ENCODE results near the gene MLN.

The MLN gene

DNA sequence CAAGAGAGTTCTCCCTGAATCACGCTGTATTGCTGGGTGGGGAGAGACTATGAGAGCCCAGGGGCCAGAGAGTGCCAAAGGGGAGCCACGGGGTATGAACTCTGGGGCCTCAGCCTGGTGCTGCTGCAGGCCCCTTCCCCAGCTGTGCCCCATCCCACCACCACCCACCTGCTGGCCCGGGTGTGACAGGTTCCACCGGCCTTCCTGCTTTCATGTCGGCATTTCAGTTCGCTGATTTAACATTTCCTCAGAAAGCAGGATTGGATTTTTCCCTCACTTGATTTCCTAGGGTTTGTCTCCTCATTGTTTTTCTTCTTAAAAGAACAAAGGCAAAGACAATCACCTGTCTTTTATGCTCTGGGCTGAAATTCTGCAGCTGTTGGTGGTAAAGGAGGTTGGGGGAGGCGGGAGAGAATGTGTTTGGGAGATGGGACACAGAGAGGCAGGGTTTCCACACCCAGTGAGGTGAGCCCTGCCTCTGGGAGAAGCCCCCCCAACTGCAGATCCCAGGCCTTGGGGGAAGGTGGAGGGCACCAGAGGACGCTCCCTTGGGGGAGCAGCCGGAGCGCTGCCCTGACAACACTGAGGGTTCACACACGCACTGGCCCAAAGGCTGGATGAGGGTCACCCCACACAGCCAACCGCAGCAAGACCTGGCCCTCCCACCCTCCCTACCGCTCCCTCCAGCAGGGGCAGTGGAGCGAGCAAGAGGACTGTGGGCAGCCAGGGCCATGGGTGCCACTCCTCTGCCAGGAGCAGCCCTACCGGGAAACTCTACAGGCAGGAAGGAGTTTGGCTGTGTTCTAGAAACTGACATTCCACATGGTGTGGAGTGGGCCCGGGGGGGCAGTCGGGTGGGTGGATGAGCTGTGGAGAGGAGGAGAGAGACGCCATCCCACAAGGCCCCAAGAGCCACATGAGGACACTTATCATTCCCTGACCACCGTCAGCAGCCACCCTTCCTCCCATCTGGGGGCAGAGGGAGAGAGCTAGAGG is 10.5 kb upstream of the MLN start:
- DNase-seq, result no peak

DNA sequence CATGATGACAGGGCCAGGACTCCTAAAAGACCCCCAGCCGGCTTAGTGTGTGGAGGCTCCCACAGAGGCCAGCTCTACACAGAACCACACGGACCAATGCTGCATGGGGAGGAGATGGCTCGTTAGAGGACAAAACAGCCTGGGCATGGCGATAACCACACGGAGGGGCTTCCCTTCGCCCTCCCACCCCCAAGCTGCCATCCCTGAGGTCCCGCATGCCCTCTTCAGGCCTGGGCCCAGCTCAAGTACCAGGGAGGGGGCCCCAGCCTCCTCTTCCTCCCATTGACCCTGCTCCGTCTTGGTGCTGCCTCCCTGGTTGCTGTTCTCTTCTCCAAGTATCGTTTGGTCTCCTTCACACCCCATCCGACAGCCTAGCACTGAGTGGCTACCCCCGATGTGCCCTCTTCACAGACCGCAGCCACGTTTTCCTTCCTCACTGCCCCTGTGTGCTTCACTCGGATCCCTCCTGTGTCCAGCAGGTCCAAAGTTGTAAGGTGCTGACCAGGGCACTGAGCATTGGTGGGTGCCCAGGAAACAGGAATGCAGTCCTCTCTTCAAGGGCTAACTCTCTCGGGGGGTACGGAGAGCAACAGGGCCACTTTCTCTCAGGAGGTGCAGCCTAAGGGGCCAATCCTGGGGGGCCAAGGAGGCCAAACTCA is 9.6 kb upstream of the MLN start:
- no peak for DNase-seq

DNA sequence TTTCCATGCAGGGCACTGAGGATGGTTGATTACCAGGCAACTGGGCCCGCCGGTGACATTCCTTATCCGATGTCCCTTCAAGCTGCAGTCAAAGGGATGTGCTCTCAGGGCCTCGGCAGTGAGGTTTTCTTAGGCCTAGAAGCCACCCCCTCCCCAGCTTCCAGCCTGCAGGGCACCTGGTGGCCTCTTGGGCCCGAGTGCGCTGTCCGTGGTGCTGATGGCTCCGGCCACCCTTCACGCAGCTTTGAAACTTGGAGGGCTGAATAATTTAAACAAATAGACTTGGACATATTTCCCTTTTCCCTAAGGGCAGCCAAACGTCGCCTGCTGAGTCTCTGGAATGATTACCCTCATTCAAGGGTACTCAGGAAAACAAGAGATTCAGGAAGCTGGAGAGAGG is 8.9 kb upstream of the MLN start:
- peak; percentile 59 for DNase-seq

DNA sequence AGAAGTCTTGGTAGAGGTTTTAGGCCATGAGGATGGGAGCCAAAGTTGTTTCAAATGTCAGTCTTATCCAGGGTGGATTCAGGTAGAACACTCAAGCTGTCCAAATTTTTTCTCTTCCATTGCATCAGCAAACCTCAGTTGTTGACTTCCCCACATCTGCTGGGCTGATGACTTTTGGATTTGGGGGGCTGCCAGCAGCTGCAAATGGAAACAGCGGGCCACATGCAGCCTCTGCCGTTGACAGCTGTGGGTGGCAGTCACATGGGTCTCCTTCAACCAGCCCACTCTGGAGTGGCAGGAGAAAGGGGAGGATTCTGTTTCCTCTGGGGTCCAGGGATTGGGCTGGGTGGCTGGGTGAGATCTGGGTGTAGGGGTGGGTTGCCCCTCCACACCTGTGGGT is 5.8 kb upstream of the MLN start:
- DNase-seq, result no peak

DNA sequence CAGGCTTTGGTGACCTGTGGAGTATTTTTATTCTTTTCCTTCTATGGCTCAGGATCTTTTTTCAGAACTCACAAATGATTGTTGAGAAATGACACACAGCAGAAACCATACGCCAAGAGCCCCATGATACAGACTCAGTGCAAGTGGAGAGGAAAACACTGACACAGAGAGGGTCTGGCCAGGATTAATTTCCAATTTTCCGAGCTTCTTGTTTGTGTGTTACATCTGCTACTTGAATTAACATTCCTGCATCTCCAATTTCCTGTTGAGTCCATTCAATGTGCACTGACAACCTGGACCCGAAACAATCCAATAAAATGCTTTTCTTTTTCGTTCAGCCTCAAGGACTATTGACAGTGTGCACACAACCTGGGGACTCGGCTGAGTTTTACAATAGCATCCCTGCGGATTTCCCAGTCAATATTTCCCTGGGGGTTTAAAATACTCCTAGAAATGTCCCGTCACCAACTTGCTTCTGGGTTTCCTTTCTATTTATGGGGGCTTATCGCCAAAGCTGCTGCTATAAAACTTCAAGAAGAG is 4.9 kb upstream of the MLN start:
- DNase-seq, result no peak

DNA sequence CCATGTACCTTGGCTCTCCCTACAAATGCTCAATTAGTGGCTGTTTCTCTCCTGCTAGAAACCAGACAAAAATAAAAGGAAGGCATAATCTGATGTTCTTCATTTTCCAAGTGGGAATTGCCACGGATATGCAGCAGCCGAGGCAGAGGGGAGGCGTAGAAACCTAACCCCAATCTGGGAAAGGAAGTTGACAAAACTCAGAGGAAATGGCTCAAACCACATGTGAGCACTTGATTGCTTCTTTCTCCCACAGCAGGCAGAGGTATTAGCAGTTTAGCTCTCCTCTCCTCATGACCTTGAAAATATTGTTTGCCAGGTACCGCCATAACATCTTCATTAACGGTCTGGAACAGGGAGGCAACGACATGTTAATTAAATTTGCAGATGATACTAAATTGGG is 3.8 kb upstream of the MLN start:
- no peak for DNase-seq

DNA sequence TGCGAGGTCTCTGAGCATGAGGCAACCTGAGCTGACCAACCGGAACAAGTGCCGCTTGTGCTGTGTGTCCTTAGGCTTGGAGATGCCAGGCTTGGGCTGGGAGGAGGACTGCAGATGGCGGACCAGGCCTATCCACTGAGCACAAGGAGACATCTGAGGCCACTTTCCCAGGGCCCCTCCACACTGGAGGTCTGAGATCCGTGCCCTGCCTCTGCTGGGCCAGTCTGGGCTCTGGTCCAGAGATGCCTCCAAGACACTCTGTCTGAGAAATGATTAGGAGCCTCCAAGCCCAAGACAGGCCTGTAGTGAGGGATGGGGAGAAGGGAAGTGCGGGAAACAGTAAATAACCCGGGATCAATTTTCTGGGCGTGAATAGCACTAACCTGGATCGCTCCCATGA is 3.0 kb upstream of the MLN start:
- DNase-seq, result no peak

DNA sequence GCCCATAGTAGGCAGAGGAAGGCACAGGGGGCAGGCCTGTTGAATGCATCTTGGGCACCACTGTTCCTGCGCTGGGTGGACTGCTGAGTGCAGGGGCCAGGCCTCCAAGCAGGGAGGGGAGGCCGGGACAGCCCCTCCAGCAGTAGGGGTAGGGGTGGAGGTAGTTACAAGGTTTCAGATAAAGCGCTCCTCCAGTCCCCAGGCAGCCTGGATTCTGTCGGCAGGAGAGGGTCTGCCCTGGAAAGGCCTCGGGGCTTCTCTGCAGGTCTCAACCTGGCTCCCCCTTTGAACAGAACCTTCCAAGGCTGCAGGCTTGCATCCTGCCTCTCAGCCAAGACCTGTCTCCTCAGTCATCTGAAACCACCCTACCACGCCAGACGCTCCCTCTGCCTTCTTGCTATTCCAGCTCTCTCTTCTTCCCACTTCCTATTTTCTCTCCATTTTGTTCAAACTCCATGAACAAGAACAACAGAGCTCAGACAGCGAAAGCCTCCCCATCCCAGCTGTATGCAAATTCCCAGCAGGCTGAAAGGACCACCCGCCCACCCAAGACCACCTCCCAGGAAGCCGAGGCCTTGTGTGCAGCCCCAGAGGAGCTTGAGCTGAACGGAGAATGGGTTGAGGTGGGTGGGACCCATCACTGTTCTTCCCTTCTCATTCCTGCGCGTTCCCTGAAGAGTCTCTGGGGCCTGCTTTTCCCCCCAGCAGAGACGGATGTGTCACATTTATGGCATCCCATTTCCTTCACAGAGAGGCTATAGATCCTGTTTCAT is 1.4 kb downstream of the MLN start:
- DNase-seq, result no peak

DNA sequence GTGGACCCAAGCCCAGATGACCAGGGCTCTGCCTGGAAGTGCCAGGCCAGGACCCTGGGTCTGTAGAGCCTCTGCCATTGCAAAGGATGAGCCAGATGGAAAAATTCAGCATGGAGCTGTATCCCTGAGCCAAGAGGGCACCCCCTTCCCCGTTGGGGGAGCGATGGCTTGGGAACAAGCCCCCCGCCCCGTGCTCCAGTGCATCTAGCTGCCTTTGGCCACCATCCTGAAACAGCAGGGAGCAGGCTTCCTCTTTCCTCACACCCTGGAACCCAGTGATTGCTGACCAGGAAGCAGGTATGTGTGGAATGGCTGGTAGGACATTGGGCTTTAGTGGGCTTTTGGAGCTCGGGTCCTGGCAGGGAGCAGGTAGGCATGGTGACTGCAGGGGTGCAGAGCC is 2.2 kb downstream of the MLN start:
- no peak for DNase-seq

DNA sequence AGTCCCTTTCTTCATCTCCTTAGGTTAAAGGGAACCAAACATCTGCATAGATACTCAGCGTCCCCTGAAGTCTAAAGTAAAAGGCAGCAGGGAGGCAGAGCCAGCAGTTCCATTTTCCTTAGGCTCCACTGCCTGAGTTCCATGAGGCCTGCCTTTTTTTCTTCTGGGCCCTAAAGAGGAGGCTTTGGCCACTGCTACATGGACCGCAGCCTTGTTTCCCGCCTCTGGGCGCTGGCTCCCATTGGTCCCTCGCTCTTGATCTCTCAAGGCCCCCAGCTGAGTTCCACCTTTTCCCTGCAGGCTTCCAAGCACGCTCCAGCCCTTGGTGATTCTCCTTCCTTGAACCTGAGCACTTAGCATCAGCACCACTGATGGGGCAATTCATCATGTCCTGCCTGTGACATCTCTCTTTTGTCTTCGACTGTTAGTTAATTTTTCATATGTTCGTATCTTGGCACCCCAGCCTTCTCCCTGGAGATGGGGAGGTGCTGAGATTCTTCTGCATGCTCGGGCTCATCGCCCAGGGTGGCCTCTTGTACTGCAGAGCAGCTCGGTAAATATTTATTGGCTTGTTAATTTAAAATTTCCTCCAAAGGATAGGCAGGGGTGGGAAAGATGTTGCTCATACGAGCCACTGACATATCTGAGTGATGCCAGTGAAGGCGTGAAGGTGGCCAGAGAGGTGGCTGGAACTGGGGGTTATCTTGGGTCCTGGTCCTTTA is 3.4 kb downstream of the MLN start:
- DNase-seq, result no peak

DNA sequence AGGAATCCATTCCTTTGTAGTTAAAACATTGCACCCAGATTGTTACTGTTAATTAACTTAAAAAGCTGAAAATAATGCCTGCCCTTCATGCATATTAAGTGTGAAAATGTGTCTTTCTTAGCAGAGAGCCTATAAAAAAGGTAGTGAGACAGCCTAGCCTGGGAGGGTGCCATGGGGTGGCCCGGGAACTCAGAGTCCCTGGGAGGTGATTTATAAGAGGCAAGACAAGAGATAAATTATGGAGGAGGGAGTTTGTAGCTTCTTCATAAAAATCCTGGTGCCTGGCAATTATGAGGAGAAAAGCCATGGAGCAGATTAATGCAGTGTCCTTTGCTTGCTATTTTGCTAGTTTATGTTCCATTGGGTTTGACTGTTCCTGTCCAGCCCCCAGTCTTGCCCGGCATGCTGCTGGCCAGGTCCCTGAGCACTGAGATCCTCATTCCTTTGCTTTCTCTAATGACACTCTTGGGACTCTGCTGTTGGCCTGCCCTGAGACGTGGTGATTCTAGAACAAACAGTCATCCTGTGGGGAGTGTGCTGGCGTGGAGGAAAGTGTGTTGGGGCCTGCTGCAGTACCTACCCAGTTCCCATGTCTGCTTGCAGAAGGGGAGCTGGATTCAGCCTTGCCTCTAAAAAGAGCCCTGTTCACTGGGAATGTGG is 4.2 kb downstream of the MLN start:
- no peak for DNase-seq

DNA sequence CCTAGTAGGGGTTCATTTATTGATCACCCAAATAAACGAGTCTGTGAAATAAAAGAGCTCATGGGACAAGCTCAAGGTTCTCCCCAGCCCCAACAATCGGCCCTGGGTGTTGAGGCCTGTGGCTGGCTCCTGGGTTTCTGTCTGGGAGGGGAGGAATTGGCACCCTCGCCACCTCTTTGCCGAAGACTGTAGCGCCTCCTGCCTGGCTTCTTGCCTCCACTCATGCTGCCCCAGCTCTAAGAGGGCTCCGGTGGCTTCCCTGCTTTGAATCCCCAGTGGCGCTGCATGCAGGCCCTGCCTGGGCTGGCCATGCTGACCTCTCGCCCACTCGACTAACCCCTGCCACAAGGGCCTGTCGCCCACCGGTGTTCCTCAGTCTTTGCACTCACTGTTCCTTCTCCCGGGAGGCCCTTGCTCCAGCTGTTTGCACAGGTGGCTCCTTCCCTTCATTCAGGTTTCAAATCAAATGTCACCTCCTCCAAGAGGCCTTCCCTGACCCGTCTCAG is 5.4 kb downstream of the MLN start:
- DNase-seq, result no peak

DNA sequence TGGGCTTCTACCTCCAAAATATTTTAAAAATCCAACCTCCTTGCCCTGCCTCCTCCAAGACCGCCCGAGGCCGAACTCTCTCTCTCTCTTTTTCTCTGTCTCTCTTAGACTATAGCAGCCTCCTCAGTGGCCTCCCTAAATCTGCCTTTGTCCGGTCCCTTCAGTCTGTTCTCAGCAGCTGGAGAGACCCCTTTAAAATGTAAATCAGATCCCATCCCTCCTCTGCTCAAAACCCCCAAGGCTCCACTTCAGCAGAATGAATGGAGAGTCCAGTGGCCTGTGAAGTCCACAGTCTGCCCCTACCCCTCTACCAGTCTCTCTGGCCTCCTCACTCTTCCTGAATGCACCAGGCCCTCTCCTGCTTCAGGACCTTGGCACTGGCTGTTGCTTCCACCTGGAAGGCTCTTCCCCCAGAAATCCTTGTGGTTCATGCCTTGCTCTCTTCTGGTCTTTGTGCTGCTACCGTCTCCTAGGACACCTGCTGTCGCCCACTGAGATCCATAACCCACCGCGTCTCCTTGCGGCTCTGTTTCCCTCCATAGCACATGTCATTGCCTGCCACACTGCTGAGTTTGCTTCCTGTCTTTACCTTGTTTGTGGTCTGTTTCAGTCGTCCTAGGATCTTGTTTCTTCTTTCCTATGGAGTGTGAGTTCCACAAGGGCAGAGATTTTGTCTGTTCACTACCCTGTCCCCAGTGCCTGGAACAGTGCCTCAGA is 6.0 kb downstream of the MLN start:
- no peak for DNase-seq

DNA sequence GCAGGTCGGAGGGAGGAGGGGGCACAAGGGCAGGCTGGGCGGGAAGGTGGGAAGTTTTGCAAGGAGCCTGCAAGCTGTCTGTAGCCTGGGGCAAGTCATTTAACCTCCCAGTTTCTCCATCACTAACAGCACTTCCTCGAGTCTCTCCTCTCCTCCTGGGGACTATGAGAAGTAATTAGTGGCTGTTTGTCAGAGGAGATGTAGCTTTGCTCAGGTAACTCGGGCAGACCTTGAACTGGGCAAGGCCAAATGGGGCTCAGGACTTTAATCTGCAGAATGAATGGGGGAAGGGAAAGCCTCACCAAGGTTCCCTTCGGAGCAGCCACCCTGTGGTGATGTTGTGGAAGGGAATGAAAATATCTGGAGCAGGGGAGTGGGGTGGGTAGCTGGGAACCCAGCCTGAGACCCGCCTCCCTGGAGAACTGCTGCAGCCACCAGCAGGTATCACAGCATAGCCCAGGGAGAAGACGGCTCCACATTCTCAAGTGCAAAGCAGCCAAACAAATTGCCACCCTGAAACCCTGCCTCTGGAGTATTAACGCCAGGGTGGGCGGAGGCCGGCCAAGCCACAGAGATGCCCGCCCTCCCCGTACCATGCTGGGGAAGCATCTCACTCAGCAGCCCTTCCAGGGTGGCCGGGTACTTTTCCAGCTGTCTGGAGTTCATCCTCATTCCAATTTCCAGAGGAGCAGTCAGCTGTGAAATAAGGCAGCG is 8.7 kb downstream of the MLN start:
- peak; percentile 61 for DNase-seq

DNA sequence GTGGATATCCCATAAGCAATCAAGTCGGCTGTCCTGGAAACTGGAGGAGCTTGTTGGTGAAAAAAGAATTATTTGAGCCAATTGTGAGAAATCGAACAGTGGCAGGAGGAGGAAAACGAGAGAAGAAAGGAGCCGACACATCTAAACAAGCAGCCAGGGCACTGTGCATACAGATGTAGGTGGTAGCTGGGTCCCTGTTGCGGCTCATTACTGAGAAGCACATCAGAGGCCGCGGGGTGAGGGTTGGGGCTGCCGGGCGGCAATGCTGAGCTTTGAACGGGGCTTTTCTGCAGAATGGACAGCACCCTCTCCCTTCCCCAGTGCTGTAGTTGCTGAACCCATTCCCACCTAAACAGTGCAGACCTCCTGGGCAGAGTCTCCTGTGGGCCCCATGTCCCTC is 10.8 kb downstream of the MLN start:
- no peak for DNase-seq

DNA sequence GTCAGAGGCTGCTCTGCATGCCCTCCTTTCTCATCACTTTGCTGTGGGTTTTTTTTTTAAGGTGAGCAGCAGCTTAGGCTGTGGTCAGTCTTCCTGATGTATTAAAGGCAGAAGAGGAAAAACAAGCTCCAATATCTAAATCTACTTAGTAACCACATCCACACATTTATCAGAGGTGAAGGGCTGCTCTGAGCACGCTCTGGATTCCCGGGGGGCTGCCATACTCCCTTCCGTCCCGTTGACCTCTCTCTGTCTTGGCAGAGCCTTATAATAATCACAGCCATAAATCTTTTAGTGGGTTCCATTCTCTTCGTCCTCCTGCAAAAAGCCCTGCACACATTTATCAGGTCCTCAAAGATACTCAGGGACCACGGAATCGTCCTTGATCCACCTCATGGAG is 12.2 kb downstream of the MLN start:
- DNase-seq, result no peak

DNA sequence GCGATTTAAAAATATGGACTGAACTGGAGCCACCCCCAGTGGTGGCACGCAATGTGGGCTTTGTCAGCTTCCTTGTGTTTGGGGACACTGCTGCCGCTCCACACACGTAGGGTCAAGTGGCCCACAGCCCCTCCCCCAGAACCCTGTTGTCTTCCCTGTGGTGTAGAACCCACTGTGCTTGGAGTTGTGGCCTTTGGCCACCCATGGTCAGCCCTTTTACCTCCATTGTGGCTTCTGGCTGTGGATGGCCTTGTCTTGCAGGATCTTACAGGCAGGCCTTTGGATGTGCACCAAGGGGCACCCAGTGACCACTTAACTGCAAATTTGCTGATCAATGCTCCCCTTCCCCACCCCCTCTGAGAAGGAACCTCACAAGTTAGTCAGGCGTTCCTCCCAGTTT is 12.9 kb downstream of the MLN start:
- DNase-seq, result no peak

DNA sequence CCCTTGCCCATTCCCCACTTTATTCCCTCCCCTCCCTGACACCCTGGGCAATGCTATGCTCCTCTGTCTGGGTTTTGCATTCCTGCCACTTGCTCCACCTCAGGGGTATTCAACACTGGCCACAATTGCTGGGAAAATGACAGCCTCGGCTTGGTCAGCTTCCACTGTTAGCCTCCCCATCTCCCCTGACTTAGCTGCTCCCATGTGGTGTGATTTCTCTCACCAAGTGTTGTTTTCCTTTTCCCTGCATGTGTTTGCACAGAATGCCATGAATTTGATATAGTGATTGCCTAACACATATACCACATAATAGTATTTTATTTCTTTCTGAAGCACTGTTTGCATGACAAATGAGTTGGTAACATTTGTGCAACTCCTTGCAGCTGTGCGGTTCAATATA is 13.4 kb downstream of the MLN start:
- no peak for DNase-seq

DNA sequence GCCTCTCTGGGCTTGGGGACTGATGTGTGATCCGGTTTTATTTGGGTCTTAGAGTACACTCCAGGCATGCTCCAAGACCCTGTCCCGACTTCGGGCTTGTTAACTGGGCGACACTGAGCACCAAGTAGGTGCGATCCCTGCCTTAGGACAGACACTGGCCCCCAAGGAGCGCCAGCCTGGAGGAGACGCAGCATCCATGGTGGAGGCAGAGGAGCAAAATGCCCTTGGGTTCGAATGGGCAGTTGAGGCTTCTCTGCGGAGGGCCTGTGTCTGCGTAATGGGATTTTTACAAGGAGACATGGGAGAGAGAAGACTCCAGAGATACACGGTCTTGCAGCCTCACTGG is 14.3 kb downstream of the MLN start:
- DNase-seq, result no peak

DNA sequence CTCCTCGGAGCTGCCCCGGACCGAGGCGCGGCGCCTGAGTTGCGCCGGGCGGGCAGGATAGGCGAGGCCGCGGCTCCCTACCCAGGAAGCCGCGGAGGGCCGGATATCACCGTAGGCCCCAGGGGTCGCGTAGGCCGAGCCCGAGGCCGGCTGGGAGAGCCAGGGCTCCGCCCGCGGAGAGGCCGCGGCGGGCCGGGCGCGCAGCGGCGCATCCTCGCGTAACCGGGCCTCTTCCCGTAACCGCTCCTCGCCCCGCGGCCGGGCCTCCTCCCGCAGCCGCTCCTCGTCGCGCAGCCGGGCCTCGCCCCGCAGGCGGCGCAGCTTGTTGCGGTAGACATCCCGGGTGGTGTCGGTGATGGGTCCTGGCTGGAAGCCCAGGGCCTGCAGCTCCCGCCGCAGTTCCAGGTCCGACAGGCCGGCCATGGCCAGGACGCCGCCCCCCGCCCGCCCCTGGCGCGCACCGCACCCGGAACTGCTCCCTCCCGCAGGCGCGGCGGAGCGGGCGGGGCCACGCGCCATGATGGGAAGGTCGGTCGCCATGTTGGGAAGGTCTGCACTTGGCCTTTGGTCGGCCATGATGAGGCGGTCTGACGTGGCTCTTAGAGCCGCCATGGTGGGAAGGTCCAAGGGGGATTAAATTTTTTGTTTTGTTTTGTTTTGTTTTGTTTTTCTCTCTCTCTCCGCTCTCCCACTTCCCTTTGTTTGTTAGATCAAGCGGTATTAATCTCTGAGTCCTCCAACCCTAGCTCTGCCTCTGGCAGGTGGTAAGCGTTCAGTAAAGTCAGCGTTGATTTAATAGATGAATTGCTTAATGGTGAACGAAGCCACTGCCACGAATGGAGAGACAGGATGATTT is 14.9 kb downstream of the MLN start, which contains the start of gene LEMD2:
Gene LEMD2 (minus strand): TSS at position 437 of the 856 bp plus-strand sequence. CDS start 14 bp downstream, at position 423.
- peak; percentile 96 for DNase-seq
